Measurements from ENCODE around the gene SMS. TPM values are rescaled to one million over a fixed set of nuclear protein-coding genes. Genes with fewer than 3 reads are reported as not detected.

Gene SMS
- total and polyA plus RNA-seq, 2 of the 13 experiments (the other 11 are each of a cell fraction or from before 2014, with no cell fraction given): 40.5 to 91.9 TPM

DNA sequence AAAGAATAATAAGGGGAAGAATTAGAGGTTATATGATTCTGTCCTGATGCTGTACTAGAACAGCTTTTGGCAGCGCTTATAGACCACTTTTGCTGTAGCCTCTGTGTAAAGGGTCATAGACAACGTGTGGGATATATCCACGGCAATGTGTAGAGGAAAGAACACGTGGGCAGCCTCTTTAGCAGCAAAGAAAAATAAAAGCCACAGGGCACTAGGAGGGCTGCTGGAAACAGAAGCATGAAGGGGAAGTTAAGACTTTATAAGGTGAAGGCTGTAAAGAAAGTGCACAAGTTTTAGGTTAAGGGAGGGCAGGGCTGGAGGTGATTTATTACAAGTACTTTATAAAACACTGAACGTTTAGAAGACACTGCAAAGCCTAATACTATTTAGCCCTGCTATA, 71.5 kb downstream of the SMS start (continued):
- TF ChIP-seq CBX5 (CRISPR knock-in tag; IDR thresholded peaks at IDR 0.05; ENCODE audit: borderline replicate concordance) (no peak), MTF2 (CRISPR knock-in tag; IDR thresholded peaks at IDR 0.05; ENCODE audit: borderline replicate concordance) (no peak)

DNA sequence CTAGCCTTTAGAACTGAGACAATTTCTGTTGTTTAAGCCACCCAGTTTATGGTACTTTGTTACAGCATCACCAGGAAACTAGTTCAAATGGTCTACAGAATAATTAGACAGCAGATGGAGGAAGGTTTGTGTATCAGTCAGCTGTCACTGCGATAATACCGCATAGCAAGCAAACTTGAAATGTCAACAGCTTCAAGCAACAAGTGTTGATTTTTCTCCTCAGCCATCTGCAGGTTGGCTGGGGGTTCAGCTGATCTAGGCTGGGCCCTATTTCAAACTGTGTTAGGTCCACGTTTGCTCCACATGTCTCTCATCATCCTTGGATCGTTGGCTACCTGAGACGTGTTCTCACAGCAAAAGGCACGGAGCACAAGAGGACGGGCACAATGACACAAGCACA, 72.4 kb downstream of the SMS start:
- Histone ChIP-seq H3K27me3 (ENCODE audit: control insufficient read depth in 1 of 2, insufficient read depth in 2 of 2, low read length in 2 of 2) (no peaks in the 10 kb centered on the region), H3K27ac (ENCODE audit: extremely low read length, insufficient read depth, low read length) (no peak overlapping the region), H3K4me3 (replicated peaks in 1 of 3; ENCODE audit: insufficient read depth in 1 of 3, low read depth in 2 of 3, low read length in 3 of 3) (no peak overlapping the region), H3K36me3 (replicated peaks in 1 of 2; ENCODE audit: control insufficient read depth in 1 of 2, insufficient read depth in 2 of 2, low read length in 2 of 2) (no peaks in the 10 kb centered on the region), H4K20me1 (ENCODE audit: insufficient read depth, low read length) (no peaks in the 10 kb centered on the region), H3K79me2 (ENCODE audit: insufficient read depth, low read length) (no peaks in the 10 kb centered on the region), H3K9ac (ENCODE audit: insufficient read depth, low read depth, low read length) (no peak overlapping the region), H3K4me1 (ENCODE audit: insufficient read depth, low read length) (peaks cover 7% of the 10 kb centered on the region; the same call in 1 of the 2 replicates), H3K9me3 (ENCODE audit: low read length) (no peaks in the 10 kb centered on the region), H3K4me2 (ENCODE audit: low read depth, low read length) (no peak overlapping the region), H2AFZ (ENCODE audit: low read length) (no peak overlapping the region)
- no peak for ATAC-seq
- intact Hi-C loops (cut with micrococcal nuclease; ENCODE audit: unreplicated experiment): no loop called here
- DNase-seq (ENCODE audit: low spot score): no peak
- no peak for FAIRE-seq
- no TSS peak for BruUV-seq (replicated peaks)
- WGBS (ENCODE audit: low lambda C conversion rate): 83% methylated on average over 4 of the region's 7 CpGs
- in situ Hi-C loops (cut with HindIII; ENCODE audit: extremely low pct_ligation_motif_present, low pct_unique_long_range_greater_than_20kb): no loop called here
- CTCF ChIA-PET (ENCODE audit: low intra/inter-chr PET ratio, low total read pairs): no interaction called here
- POLR2A ChIA-PET: no interaction called here
- TF ChIP-seq, protein P1, sequence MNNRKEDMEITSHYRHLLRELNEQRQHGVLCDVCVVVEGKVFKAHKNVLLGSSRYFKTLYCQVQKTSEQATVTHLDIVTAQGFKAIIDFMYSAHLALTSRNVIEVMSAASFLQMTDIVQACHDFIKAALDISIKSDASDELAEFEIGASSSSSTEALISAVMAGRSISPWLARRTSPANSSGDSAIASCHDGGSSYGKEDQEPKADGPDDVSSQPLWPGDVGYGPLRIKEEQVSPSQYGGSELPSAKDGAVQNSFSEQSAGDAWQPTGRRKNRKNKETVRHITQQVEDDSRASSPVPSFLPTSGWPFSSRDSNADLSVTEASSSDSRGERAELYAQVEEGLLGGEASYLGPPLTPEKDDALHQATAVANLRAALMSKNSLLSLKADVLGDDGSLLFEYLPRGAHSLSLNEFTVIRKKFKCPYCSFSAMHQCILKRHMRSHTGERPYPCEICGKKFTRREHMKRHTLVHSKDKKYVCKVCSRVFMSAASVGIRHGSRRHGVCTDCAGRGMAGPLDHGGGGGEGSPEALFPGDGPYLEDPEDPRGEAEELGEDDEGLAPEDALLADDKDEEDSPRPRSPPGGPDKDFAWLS (CRISPR knock-in tag; IDR thresholded peaks at IDR 0.05; ENCODE audit: borderline replicate concordance): no peak
- TF ChIP-seq, protein P2, sequence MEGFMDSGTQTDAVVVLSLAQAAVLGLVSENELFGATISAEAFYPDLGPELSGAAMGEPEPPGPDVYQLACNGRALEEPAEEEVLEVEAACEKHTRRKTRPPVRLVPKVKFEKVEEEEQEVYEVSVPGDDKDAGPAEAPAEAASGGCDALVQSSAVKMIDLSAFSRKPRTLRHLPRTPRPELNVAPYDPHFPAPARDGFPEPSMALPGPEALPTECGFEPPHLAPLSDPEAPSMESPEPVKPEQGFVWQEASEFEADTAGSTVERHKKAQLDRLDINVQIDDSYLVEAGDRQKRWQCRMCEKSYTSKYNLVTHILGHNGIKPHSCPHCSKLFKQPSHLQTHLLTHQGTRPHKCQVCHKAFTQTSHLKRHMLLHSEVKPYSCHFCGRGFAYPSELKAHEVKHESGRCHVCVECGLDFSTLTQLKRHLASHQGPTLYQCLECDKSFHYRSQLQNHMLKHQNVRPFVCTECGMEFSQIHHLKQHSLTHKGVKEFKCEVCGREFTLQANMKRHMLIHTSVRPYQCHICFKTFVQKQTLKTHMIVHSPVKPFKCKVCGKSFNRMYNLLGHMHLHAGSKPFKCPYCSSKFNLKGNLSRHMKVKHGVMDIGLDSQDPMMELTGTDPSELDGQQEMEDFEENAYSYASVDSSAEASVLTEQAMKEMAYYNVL (CRISPR knock-in tag; IDR thresholded peaks at IDR 0.05; ENCODE audit: borderline replicate concordance): no peak
- TF ChIP-seq, protein P3, sequence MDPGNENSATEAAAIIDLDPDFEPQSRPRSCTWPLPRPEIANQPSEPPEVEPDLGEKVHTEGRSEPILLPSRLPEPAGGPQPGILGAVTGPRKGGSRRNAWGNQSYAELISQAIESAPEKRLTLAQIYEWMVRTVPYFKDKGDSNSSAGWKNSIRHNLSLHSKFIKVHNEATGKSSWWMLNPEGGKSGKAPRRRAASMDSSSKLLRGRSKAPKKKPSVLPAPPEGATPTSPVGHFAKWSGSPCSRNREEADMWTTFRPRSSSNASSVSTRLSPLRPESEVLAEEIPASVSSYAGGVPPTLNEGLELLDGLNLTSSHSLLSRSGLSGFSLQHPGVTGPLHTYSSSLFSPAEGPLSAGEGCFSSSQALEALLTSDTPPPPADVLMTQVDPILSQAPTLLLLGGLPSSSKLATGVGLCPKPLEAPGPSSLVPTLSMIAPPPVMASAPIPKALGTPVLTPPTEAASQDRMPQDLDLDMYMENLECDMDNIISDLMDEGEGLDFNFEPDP (CRISPR knock-in tag; conservative IDR thresholded peaks at IDR 0.05): no peak
- no peak for TF ChIP-seq ZNF816 (CRISPR knock-in tag; IDR thresholded peaks at IDR 0.05; ENCODE audit: borderline replicate concordance)
- no peak for TF ChIP-seq DR1 (CRISPR knock-in tag; IDR thresholded peaks at IDR 0.05)
- no peak for TF ChIP-seq NKX3-1 (CRISPR knock-in tag; IDR thresholded peaks at IDR 0.05)
- no peak for TF ChIP-seq ZNF749 (CRISPR knock-in tag; IDR thresholded peaks at IDR 0.05; ENCODE audit: borderline replicate concordance)
- TF ChIP-seq SRSF9 (IDR thresholded peaks at IDR 0.05; ENCODE audit: borderline replicate concordance, insufficient read depth, low read depth, low read length, poor library complexity, severe bottlenecking): no peak
- TF ChIP-seq, protein P4, sequence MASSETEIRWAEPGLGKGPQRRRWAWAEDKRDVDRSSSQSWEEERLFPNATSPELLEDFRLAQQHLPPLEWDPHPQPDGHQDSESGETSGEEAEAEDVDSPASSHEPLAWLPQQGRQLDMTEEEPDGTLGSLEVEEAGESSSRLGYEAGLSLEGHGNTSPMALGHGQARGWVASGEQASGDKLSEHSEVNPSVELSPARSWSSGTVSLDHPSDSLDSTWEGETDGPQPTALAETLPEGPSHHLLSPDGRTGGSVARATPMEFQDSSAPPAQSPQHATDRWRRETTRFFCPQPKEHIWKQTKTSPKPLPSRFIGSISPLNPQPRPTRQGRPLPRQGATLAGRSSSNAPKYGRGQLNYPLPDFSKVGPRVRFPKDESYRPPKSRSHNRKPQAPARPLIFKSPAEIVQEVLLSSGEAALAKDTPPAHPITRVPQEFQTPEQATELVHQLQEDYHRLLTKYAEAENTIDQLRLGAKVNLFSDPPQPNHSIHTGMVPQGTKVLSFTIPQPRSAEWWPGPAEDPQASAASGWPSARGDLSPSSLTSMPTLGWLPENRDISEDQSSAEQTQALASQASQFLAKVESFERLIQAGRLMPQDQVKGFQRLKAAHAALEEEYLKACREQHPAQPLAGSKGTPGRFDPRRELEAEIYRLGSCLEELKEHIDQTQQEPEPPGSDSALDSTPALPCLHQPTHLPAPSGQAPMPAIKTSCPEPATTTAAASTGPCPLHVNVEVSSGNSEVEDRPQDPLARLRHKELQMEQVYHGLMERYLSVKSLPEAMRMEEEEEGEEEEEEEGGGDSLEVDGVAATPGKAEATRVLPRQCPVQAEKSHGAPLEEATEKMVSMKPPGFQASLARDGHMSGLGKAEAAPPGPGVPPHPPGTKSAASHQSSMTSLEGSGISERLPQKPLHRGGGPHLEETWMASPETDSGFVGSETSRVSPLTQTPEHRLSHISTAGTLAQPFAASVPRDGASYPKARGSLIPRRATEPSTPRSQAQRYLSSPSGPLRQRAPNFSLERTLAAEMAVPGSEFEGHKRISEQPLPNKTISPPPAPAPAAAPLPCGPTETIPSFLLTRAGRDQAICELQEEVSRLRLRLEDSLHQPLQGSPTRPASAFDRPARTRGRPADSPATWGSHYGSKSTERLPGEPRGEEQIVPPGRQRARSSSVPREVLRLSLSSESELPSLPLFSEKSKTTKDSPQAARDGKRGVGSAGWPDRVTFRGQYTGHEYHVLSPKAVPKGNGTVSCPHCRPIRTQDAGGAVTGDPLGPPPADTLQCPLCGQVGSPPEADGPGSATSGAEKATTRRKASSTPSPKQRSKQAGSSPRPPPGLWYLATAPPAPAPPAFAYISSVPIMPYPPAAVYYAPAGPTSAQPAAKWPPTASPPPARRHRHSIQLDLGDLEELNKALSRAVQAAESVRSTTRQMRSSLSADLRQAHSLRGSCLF (CRISPR knock-in tag; IDR thresholded peaks at IDR 0.05; ENCODE audit: borderline replicate concordance): no peak
- no peak for TF ChIP-seq ZNF484 (CRISPR knock-in tag; IDR thresholded peaks at IDR 0.05; ENCODE audit: borderline replicate concordance, low read depth)

Data from HepG2 (cell line).